Ectodermal cell (in vitro differentiated cells): Measurements from ENCODE around the gene GRIN3B.

Source experiments
- H3K27ac ChIP-seq: 2 replicates; pipeline ENCODE4 v1.7.0; 2013; ENCODE audit warnings: mild to moderate bottlenecking, low read depth, low read length; ENCODE audit not compliant: insufficient read depth, poor library complexity, severe bottlenecking
- H3K27me3 ChIP-seq: 2 replicates; pipeline ENCODE4 v1.7.0; 2013; ENCODE audit warnings: mild to moderate bottlenecking, low read length; ENCODE audit not compliant: insufficient read depth, control insufficient read depth, poor library complexity, severe bottlenecking
- H3K36me3 ChIP-seq: one replicate; pipeline ENCODE4 v1.7.0; 2013; ENCODE audit warnings: low read length; ENCODE audit not compliant: control insufficient read depth, insufficient read depth
- H3K4me1 ChIP-seq: one replicate; pipeline ENCODE4 v1.7.0; 2013; ENCODE audit warnings: low read length; ENCODE audit not compliant: control insufficient read depth, insufficient read depth
- H3K4me3 ChIP-seq: 2 replicates; pipeline ENCODE4 v1.7.0; 2013; ENCODE audit warnings: low read depth, low read length, control low read depth; ENCODE audit not compliant: insufficient read depth
- H3K9me3 ChIP-seq: 2 replicates; pipeline ENCODE4 v1.7.0; 2013; ENCODE audit warnings: mild to moderate bottlenecking, low read length, moderate library complexity; ENCODE audit not compliant: control insufficient read depth
- WGBS, 2 experiments: methylation state at CpG; one replicate each; pipeline ENCODE4 v1.1.7; 2013; ENCODE audit warnings: missing lambda C conversion rate in 2 of 2; 5-methylcytosine and 5-hydroxymethylcytosine counted together

Gene GRIN3B

GRCh38 chr19:990746-991145 is 9.5 kb upstream of the GRIN3B start:
- no peak overlapping the region for H3K27ac ChIP-seq
- no peak overlapping the region for H3K4me3 ChIP-seq
- 92% methylated on average over 23 of the region's 23 CpGs for WGBS, 2 experiments
- peaks cover 1% of the 10 kb centered on the region for H3K27me3 ChIP-seq
- peaks cover 29% of the 10 kb centered on the region for H3K36me3 ChIP-seq
- no peaks in the 10 kb centered on the region for H3K4me1 ChIP-seq
- H3K9me3 ChIP-seq, result no peaks in the 10 kb centered on the region

GRCh38 chr19:991174-991931 is 8.9 kb upstream of the GRIN3B start:
- Histone ChIP-seq H3K27me3 (peaks cover 7% of the 10 kb centered on the region), H3K9me3 (no peaks in the 10 kb centered on the region), H3K27ac (no peak overlapping the region), H3K4me3 (no peak overlapping the region), H3K4me1 (peaks cover 4% of the 10 kb centered on the region), H3K36me3 (peaks cover 23% of the 10 kb centered on the region)
- 88 to 90% methylated on average over 42 to 44 of the region's 47 CpGs for WGBS, 2 experiments

GRCh38 chr19:991932-992669 is 8.1 kb upstream of the GRIN3B start:
- Histone ChIP-seq H3K4me1 (peaks cover 4% of the 10 kb centered on the region), H3K27me3 (peaks cover 15% of the 10 kb centered on the region), H3K9me3 (no peaks in the 10 kb centered on the region), H3K36me3 (peaks cover 16% of the 10 kb centered on the region), H3K27ac (no peak overlapping the region), H3K4me3 (no peak overlapping the region)
- WGBS, 2 experiments, result 95% methylated on average over 42 of the region's 42 CpGs

- peaks cover 20% of the 10 kb centered on the region for H3K27me3 ChIP-seq
- peaks cover 4% of the 10 kb centered on the region for H3K4me1 ChIP-seq
- no peak overlapping the region for H3K4me3 ChIP-seq
- H3K27ac ChIP-seq, result no peak overlapping the region
- H3K9me3 ChIP-seq, result no peaks in the 10 kb centered on the region
- 95 to 96% methylated on average over 13 of the region's 13 CpGs for WGBS, 2 experiments
- peaks cover 11% of the 10 kb centered on the region for H3K36me3 ChIP-seq
These were observed 7.6 kb upstream of the GRIN3B start for GRCh38 chr19:992670-993055.

- Histone ChIP-seq H3K4me3 (no peak overlapping the region), H3K36me3 (peaks cover 11% of the 10 kb centered on the region), H3K9me3 (no peaks in the 10 kb centered on the region), H3K27ac (no peak overlapping the region), H3K4me1 (peaks cover 4% of the 10 kb centered on the region), H3K27me3 (peaks cover 28% of the 10 kb centered on the region)
- 93 to 95% methylated on average over 17 of the region's 17 CpGs for WGBS, 2 experiments
These were observed 6.8 kb upstream of the GRIN3B start for GRCh38 chr19:993361-993830.

- H3K36me3 ChIP-seq, result peaks cover 11% of the 10 kb centered on the region
- peaks cover 4% of the 10 kb centered on the region for H3K4me1 ChIP-seq
- H3K27me3 ChIP-seq, result peaks cover 33% of the 10 kb centered on the region
- no peak overlapping the region for H3K4me3 ChIP-seq
- H3K9me3 ChIP-seq, result no peaks in the 10 kb centered on the region
- 94% methylated on average over 43 of the region's 43 CpGs for WGBS, 2 experiments
- no peak overlapping the region for H3K27ac ChIP-seq
These were observed 6.3 kb upstream of the GRIN3B start for GRCh38 chr19:993831-994393.

- 94 to 96% methylated on average over 18 of the region's 18 CpGs for WGBS, 2 experiments
- Histone ChIP-seq H3K4me1 (peaks cover 4% of the 10 kb centered on the region), H3K9me3 (no peaks in the 10 kb centered on the region), H3K4me3 (no peak overlapping the region), H3K27me3 (peaks cover 39% of the 10 kb centered on the region), H3K36me3 (peaks cover 11% of the 10 kb centered on the region), H3K27ac (no peak overlapping the region)
These were observed 5.7 kb upstream of the GRIN3B start for GRCh38 chr19:994516-994915.

GRCh38 chr19:995051-995827 is 5.0 kb upstream of the GRIN3B start:
- Histone ChIP-seq H3K27me3 (peaks cover 46% of the 10 kb centered on the region), H3K9me3 (no peaks in the 10 kb centered on the region), H3K4me3 (no peak overlapping the region), H3K4me1 (peaks cover 4% of the 10 kb centered on the region), H3K36me3 (peaks cover 8% of the 10 kb centered on the region), H3K27ac (no peak overlapping the region)
- 94% methylated on average over 26 of the region's 26 CpGs for WGBS, 2 experiments

GRCh38 chr19:996051-996838 is 4.0 kb upstream of the GRIN3B start:
- WGBS, 2 experiments, result 57 to 60% methylated on average over 64 of the region's 64 CpGs
- no peak overlapping the region for H3K4me3 ChIP-seq
- H3K9me3 ChIP-seq, result no peaks in the 10 kb centered on the region
- peaks cover 8% of the 10 kb centered on the region for H3K36me3 ChIP-seq
- peaks cover 56% of the 10 kb centered on the region for H3K27me3 ChIP-seq
- peaks cover 4% of the 10 kb centered on the region for H3K4me1 ChIP-seq
- no peak overlapping the region for H3K27ac ChIP-seq
